GM18517 (cell line): ENCODE data around the gene GPRIN3.
A peak's percentile ranks its signal among the peaks of the same experiment; 100 is the strongest.
"Not testable (repeated sequence)": the region's sequence is repeated elsewhere in the genome, so short reads cannot be mapped to it uniquely, and the experiment has no call there.

Experiments used
- ATAC-seq: cut with Tn5 transposase; IDR thresholded peaks from one replicate; pipeline ENCODE4 v1.9.1; 2021; ENCODE audit warnings: mild to moderate bottlenecking, moderate library complexity; ENCODE audit not compliant: unreplicated experiment

The GPRIN3 gene

DNA sequence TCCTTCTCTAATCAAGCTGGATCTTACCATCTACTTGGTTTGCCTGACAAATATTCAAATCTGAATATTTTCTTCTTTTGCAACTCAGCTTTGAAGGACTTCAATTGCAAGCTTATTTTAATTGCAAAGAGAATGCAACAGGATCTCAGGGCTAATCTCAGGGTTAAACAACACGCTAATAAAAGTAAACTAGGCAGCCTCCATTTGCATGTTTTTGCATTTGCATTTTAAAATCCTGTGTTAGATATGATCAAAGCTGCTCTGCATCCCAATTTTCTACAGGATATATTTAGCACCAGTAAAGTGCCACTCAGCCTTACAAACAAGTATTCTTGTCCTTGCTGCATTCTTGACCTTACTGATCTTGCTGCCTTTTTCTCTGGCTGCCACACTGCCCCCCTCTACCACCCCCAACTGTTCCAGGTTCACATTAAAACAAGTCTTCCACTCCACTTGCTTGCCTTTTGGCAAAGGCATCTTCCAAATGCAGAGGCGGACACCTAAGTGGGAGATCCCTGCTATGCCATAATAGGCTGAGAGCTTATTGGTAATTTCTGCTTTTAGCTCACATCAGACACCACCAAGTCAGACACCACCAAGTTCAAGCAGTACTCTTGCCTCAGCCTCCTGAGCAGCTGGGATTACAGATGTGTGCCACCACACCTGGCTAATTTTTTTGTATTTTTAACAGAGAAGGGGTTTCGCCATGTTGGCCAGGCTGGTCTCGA, 48.1 kb downstream of the GPRIN3 start:
- no peak for ATAC-seq

DNA sequence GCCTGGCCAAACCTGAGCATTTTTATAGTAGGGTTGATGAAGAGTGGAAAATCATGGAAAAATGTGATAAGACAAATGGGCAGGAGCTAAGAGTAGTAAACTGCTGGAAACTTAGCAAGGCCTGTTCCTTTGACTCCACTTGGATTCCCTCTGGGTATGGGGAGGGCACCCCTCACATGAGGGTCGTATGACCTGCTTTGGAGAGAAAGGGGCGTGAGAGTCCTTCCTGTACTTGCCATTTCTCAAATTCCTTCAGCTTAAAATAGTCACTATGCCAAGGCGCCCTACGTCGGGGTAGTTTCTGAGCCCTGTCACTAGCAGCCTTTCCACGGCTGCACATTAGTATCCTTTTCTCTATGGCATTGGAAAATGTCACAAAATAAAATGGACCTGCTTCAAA, 49.1 kb downstream of the GPRIN3 start:
- ATAC-seq = no peak

DNA sequence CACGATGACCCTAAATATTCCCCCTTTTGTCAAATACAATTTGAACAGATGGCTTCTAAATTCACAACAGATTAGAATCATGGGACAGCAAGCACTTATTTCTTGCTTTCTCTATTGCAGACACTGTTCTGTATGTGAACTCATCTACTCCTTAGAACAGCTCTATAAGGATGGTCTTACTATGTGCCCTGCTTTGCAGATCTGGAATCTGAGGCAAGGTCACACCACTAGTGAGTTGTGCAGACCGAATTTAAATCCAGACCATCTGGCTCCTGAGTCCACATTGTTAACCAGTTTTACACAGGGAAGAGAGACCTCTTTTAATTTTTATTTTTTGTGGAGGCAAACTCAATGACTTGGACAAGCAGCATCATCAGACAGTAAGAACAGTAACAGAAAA, 50.2 kb downstream of the GPRIN3 start:
- ATAC-seq = no peak

DNA sequence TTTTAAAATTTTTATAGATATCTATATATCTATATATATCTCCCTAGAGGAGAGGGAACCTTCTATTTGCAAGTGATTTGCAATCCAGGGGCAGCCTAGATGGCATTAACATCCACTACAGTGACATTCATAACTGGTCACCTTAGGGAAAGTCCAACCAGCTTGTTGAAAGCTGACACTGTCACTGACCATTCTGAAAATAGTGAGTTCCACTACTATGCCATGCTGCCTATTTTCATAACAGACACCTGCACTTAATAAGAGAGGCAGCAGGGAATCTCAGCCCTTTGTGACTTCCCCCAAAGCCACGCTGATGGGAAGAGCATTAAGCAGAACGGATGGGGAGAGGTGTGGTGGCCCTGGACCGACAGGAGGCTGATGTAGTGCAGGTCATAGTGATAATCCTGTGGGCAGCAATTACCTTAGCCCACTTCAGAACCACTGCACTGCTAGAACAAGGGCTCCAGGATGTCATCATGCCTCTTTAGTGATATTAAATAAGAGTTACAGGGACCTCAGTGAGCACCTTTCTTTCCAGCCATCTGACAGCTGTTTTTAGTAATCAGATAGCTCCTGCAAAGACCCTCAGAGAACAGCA, 51.3 kb downstream of the GPRIN3 start:
- no peak for ATAC-seq

DNA sequence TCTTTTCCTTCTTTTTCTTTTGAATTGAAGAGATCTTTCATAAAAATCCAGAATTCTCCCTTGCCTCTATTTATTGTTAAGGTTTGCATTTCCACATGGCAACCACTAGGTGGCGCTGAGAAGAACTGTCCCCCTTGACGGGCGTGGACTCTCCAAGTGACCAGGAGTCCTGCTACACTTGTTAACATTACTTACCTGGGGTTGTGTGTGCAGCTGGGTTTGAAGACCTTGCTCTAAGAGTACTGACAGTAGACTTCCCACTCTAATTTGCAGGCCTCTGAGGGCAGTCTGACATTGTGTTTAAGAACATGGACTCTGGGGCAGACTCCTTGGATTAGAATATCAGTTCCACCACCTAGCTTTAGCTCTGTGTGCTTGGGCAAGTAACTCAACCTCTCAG, 52.8 kb downstream of the GPRIN3 start:
- peak; percentile 63 for ATAC-seq

DNA sequence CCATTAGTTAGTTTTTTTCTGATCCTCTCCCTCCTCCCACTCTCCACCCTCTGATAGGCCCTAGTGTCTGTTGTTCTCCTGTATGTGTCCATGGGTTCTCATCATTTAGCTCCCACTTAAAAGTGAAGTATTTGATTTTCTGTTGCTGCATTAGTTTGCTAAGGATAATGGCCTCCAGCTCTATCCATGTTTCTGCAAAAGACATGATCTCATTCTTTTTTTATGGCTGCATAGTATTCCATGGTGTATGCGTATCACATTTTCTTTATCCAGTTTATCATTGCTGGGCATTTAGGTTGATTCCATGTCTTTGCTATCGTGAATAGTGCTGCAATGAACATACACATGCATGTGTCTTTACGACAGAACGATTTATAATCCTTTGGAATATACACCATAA, 53.3 kb downstream of the GPRIN3 start:
- not testable (repeated sequence) for ATAC-seq

DNA sequence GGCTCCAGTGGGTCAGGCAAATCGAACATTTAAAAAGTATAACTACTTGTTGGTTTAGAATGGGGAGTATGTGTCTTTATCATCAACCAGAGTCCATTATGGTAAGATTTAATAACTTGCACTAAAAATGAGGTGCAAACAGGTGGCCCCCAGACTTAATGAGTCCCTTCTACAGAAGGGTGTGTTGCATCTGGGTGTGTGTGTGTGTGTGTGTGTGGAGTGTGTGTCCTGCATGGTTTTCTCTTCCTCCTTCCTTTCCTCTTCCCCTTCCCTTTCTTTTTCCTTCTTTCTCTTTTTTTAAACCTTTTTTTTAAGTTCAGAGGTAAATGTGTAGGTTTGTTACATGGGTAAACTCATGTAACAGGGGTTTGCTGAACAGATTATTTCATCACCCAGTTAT, 53.7 kb downstream of the GPRIN3 start:
- ATAC-seq = no peak

DNA sequence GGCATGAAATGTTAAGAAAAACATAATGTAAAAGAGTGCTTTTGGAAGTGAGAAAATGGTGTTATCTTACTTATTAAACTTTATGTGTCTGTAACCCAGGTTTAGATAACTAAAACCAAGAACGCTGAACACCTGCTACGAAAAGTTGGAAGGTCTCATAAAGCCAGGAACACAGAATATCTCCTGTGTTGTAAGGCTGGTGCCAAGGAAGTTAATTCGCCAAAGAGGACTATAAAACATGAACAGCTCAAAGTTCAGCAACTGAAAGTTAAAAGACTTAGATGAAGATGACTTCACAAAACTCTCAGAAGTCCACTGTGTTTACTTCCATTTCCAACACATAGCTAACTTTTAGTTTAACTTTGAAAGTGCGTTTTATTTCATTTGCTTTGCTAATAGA, 54.3 kb downstream of the GPRIN3 start:
- ATAC-seq = no peak

DNA sequence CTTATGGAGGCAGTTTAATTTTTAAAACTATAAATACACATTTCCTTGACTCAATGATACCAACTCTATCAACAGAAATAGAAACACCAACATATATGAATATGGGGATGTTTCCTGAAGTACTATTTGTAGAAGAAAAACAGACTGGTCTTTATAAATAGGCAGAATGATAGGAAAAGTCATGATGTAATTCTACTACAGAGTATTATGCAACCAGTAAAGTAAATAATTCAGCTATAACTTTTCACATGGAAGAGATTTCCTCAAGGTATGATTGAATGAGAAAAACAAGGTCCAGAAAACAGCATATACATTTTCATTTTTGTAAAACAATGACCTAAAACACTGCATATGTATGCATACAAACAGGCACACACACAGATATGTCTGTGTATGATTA, 56.2 kb downstream of the GPRIN3 start:
- no peak for ATAC-seq

DNA sequence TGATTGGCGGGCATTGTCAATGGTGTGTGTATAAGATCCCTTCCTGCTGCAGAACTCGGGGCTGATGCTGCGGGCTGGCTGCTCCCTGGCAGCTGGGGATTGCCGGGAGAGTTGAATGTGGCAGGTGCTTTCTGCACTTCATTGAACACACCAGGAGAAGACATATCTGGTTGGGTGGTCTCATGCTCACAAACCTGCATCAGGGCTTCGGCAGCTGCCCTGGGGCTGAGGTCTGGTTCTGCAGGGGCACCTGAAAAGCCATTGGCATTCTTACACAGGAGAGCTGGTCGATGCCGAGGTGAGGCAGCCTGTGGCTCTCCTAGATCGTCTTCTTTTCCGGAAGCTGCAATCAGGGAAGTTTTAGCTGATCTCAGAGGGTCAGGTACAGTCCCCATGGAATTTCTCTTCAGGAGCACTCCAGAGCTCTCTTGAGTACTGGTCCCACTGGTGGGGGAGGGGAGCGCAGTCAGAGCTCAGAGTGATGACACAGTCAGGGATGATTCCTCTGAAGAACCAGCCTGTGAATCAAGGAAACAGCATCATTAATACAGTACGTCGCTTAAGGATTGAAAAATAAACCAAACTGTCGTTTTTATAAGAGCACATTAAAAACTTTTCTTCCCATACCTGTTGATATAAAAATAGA, 57.8 kb downstream of the GPRIN3 start:
- no peak for ATAC-seq

DNA sequence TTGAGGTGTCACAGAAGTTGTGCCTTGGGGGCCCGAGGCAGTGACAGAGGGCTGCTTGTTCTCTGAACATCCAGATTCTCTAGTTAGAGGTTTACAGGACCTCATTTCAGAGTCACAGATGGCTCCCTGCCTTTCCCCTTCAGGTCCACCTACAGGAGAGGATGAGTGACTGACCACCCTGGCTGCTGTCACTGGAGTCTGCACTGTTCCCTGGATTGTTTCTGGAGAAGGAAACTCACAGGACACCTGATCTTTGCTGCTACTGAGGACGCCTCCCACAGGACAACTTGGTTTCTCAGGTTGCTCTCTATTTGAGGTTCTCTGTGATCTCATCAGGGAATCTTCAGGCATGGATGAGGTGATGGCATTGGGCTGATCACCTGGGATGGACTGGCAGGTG, 58.3 kb downstream of the GPRIN3 start:
- ATAC-seq = no peak

DNA sequence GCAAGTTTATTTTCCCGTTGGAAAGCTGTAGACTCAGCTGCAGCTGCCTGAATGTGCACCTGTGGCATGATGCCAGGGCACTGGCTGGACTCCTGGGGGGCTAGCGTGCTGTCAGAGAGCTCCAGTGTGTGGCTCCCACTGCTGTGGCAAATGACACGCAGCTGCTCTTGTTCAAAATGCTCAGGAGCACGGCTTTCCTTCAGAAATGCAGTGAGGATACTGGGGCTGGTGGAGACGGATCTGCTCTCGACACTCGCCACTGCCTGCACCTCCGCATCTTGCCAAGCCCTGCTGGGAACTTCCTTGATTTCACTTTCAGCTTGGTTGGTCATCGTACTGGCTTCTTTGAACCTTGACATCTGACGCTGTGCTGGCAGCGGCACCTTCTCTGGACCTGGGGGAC, 58.7 kb downstream of the GPRIN3 start:
- ATAC-seq = no peak

DNA sequence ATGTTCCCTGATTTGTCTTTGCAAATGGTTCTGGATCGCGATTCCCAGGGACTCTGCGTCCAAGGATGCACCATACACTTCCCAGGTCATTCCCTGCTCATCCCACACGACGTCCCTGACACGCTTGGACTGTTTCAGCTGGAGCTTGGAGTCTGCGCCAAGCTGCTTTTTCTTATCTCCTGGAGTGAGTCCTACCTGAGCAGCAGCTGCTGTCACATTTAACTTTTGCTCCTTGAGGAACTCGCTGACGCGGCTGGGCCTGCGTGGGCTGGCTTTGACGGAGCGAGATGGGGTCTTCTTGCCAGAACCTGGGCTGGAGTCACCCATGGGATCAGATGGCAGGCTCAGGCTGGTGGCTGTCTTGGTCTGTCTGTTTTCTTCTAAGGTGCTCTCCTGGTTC, 59.6 kb downstream of the GPRIN3 start:
- no peak for ATAC-seq

DNA sequence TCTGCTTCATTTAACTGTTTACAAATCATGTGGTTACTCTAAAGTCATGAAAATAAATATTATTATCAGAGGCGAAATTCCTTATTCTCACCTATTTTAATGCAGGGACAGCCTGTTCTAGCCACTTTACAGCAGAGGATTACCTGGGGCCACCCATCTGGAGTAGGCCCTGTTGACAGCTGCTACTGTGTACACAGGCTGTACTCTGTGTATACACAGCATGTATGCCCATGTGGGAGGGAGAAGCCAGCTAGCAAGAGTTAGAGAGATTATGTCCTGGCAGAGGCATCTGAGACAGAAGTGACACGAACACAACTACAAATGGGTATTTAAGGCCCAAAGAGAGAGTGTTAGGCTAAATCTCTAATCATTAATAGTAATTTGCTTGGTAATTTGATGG, 62.1 kb downstream of the GPRIN3 start:
- ATAC-seq = no peak

DNA sequence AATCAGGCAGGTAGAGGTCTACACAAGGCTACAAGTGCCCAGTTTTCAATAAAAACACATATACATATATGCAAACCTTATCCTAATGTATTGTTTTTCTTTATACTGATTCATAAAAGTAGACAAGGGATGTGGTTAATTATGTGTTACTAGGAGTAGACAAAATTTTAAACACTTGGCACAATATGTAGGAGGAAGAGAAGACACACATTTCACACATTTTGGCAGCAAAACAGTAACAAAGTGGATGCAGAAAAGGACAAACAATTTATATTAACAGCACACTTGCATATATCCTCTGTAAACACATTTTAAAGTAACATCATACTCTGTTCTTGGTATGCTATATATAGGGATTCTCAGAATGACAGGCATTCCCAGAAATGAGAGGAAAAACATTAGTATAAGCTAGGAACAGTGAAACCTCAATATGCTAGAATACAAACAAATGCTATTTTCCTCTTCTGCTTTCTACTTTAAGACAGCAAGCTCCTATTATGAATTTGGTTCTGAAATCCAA, 63.8 kb downstream of the GPRIN3 start:
- ATAC-seq = no peak

DNA sequence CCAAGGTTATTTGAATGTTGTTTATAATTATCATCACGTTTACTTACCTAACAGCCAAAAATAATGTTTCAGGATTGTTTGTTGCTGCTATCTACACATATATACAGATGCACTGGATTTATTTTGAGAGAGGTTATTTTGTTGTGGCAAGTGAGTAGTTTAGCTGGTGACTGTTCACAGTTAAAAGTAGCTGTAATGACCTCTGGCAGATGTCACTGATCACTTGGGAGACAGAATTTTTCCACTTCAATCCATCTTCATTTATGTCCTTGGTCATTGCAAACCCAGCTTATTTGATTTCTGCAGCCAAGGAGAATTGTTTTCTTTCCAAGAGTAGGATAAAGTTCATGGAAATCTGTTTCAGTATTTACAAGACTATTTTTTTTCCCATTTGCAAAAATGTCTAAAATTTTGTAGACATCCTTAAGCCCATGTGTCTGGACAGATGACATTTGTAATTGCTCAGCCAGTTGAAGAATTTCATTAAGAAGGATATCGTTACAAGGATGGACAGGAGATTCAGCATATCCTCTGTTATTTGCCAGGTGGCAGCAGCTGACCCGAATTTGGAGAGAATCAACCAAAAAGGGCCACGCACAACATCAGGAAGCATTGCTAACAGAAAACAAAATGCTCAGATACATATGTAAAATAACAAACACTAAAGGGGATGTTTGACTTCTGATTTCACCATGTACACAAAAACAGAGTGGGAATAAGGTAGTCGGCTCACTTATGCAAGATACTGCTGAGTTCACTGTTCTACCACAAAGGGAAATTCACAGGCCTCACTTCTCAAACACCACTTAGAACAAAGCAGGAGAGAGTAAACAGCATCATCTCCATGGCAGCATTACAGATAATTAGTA, 64.5 kb downstream of the GPRIN3 start:
- ATAC-seq = no peak

DNA sequence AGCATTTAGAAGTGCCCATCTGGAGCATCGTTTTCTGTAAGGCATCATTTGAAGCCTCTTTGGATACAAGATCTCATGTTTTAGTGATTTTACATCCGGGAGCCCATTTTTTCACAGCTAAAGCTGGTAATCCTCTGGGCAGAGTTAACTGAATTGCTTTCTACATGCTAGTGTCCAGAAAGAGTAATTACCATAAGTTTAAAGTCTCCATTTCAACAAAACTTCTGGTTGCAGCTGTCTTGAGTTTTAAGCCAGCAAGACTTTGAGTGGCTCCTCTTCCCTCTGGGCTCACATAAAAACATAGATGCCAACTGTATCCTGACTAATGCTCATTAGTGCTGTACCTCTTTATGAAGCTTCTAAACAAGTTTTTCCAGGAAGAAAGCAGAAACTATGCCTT, 65.4 kb downstream of the GPRIN3 start:
- no peak for ATAC-seq

DNA sequence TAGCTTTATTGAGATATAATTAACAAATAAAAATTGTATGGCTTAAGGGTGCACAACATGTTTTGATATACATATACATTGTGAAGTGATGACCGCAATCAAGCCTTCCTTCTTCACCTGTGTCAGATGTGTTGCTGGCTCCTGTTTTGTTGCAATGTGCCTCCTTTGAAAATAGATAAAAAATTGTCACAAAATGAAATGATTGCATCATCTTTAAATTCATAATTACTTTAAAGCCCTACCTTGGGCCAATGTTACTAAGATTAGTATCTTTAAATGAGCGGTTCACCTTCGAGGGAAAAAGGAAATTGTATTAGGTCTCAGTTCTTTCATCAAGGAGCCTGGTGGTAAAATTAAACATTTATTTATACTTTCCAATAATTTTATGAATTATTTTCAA, 77.3 kb downstream of the GPRIN3 start:
- ATAC-seq = no peak

DNA sequence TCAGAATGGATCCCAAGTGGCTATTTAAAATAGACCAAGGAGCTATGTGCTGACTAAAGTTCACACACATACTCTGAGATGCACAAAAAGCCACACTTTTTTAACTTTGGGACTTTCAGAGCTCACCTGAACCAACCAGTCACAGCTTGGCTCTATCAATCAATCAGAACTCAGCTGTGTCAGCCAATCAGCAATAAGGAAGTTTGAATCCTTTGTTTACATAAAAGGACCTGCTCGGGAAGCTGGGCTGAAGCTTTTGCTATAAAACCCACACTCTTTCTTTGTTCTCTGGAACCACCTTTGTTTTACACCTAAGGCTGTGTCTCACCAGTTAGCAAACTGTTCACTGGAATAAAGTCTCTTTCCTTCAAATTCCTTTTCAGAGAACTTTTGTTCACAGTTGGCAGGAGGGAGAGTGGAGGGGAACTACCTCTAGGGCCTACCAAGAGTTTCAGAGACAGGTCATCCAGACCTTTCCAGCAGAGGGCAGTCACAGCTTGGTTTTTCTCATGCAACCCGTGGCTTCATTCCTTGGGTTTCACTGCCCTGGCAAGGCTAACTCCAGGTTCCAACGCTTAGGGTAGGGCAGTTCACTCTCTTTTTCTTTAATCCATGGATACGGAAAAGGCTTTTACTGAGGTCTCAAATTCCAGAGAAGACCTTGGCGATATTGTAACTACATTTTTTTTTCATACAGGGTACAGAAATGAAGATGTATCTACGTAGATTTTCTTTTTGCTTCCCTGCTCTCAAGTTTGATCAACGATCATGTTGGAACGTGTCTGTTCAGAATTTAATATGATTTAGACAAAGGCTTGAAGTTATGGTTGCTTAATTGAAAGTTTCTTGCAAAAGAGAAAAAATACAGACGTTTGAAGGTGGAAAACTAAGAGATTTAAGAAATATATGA, 80.7 kb downstream of the GPRIN3 start:
- ATAC-seq = peak; percentile 83

DNA sequence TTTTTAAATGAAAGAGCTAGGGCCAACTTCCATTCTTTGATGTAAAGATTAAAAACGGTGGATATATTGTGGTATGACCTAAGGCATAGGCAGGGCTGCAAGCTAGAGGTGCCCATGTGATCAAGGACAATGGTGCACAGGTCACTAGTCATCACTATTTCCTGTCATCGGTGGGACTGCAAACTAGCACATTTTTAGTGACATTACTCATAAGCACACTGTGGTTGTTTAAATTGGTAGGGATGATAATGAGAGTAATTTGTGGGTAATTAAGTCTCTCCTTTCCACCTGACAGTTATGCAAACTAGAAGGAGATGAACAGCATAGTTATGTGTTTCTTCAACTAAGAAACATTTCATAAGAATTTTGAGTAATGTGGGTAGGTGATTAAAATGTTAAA, 85.4 kb downstream of the GPRIN3 start:
- ATAC-seq = peak; percentile 78
